GM19372 (cell line): ENCODE measurements around the gene MYCN.
"Not testable (repeated sequence)": the region's sequence is repeated elsewhere in the genome, so short reads cannot be mapped to it uniquely, and the experiment has no call there.

ENCODE experiments used
- ATAC-seq: cut with Tn5 transposase; IDR thresholded peaks from one replicate; pipeline ENCODE4 v1.9.1; 2021; ENCODE audit warnings: mild to moderate bottlenecking, low read depth, moderate library complexity; ENCODE audit not compliant: unreplicated experiment

Gene MYCN

GRCh38 chr2:15939854-15940660, at the start of gene MYCN:
Gene MYCN, plus strand, starts transcription at chr2:15940550. Its CDS starts 1,515 bp downstream, at chr2:15942065.
- ATAC-seq = peak; percentile 37

GRCh38 chr2:15890936-15891905, 49.1 kb upstream of the MYCN start:
- ATAC-seq = no peak

DNA sequence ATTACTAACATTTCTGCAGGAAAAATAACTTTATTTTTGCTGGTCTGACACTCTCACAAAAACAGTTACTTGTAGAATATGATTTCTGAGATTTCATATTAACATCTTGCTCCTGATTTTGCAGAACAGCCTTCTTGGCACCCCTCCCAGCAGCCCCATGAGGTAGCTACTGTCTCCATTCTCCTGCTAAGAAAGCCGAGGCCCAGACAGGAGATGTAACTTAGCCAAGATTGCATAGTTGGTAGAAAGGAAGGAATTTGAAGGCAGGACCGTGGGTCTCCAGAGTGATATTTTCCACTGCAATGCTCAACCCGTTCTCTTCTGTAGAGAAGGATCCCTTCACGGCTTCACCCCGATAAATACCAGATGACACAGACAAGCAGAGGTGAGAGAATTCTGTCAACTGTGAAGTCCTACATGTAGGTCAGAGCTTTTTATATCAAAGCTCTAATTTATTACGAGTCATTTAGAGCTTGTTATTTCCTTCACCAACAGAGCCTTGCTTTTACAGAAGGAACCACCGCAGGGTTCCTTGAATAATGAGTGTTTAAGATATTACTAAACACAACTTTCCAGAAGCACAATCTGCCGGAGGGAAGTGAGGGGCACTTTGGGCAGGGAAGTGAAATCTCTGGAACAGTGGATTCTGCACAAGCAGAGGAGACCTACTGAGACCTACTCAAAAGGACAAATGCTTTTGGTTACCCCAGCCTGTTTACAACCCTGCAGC, 48.0 kb upstream of the MYCN start:
- ATAC-seq = no peak

GRCh38 chr2:15893085-15893484, 47.3 kb upstream of the MYCN start:
- no peak for ATAC-seq

DNA sequence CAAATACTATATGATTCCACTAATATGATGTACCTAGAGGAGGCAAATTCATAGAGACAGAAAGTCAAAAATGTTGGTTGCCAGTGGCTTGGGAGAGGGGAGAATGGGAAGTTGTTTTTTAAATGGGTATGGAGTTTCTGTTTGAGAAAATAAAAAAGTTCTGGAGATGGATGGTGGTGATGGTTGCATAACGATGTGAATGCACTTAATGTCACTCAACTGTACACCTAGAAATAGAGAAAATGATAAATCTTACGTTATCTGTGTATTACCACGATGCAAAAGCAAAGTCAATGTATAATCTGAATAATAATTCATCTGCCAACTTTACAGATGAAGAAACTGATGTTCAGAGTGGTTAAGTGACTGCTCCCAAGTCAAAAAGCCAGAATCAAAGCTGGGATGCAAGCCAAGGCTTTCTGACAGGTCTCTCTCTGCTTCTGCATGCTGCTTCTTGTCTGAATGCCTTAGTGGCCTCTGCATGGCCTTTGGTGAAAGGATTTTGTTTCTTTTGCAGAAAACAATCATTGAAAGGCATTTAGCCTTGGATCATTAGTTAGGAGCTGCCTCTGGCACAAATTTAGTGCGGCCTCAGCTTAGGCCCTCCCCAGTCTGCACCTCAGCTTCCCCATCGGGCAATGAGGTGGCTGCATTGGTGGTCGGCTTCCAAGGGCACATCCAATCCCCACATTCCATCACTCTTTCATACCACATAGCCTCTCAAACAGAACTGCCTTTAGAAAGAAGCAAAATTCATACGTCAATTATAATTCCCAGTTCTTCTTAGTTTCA, 46.5 kb upstream of the MYCN start:
- ATAC-seq = no peak

GRCh38 chr2:15894481-15895144, 45.7 kb upstream of the MYCN start:
- no peak for ATAC-seq

GRCh38 chr2:15895615-15896469, 44.5 kb upstream of the MYCN start:
- no peak for ATAC-seq

DNA sequence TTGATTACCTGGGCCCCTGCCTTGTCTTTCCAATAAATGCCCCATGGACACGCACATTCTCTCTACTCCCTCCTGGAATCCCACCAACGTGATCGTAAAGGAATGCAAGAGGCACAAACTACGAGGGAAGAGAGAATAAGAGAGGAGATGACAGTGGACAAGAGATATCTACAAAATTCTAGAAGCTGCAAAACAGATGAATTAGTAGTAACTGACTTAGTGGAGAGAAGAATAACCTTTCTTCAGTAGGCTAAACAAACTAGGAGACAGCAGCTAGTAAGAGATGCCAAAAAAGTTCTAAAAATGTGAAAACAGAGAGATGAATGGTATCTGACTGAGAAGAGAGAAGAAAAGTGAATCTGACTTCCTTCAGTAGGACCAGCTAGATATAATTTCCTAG, 43.5 kb upstream of the MYCN start:
- ATAC-seq = no peak

GRCh38 chr2:15897431-15898098, 42.8 kb upstream of the MYCN start:
- ATAC-seq = no peak

DNA sequence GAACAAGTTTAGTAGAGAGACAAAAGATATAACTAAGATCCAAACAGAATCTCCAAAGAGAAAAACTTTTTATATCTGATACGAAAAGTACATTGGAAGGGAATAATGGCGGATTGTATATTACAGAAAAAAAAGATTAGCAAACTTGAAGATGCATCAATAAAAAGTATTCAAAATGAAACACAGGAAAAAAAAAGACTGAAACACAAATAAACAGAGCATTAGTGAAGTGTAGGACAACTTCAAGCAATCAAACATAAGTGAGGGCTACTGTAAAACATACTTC, 41.1 kb upstream of the MYCN start:
- no peak for ATAC-seq

DNA sequence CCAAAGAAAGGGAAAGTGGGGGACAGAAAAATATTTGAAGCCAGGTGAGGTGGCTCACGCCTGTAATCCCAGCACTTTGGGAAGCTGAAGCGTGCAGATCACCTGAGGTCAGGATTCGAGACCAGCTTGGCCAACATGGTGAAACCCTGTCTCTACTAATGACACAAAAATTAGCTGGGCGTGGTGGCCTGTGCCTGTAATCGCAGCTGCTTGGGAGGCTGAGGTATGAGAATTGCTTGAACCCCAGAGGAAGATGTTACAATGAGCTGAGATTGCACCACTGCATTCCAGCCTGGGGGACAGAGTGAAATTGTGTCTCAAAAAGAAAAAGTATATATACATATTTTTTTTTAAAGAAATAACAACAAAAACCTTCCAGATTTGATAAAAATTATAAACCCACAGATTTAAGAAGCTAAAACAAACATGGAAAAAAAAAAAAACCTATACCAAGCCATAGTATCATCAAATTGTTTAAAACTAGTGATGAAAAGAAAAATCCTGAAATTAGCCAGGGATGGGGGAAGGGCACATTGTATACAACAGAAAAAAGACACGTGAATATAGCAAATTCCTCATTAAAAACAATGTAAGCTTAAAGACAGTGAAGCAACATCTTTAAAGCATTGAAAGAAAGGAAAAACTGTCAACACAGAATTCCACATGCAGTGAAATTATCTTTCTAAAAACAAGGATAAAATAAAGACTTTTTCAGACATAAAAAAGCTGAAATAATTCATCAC, 40.4 kb upstream of the MYCN start:
- no peak for ATAC-seq

DNA sequence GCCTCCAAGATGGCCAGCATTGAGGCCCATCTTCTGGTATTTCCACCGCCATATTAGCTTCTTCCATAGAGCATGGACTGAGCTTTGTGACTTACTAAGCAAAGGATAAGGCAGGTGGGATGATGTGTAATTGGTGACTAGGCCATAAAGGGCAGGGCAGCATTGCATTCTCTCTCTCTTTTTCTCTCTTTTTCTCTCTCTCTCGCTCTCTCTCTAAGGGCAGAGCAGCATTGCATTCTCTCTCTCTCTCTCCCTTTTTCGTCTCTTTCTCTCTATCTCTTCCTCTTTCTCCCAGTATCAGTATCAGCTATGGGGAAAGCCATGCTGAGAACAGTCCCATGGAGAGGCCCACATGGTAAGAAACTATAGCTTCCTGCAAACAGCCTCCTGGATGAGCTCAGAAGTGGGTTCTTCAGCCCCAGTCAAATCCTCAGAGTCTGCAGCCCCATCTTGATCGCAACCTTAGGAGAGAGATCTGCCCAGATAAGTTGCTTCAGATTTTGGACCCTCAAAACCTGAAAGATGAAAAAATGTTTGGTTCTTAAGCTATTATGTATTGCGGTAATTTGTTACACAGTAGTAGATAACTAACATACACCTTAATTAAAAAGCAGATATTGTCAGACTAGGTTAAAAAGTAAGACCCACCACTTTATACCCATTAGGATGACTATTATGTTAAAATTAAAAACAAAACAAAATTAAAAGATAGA, 39.1 kb upstream of the MYCN start:
- ATAC-seq = no peak

DNA sequence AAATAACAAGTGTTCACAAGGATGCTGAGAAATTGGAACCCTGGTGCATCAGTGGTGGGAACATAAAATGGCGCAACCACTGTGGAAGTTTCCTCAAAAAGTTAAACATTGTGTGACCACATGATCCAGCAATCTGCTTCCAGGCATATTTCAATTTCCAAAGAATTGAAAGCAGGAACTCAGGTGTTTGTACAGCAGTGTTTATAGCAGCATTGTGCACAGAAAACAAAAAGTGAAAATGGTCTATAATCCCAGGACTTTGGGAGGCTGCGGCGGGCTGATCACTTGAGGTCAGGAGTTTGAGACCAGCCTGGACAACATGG, 38.6 kb upstream of the MYCN start:
- no peak for ATAC-seq

DNA sequence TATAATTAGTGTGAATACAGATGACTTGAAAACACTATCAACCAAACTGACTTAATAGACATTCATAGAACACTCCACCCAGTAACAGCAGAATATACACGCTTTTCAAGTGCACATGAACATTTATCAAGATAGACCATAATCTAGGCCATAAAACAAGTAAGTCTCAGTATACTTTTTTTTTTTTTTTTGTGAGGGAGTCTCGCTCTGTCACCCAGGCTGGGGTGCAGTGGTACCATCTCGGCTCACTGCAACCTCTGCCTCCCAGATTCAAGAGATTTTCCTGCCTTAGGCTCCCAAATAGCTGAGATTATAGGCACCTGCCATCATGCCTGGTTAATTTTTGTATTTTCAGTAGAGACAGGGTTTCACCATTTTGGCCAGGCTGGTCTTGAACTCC, 36.4 kb upstream of the MYCN start:
- ATAC-seq = not testable (repeated sequence)

DNA sequence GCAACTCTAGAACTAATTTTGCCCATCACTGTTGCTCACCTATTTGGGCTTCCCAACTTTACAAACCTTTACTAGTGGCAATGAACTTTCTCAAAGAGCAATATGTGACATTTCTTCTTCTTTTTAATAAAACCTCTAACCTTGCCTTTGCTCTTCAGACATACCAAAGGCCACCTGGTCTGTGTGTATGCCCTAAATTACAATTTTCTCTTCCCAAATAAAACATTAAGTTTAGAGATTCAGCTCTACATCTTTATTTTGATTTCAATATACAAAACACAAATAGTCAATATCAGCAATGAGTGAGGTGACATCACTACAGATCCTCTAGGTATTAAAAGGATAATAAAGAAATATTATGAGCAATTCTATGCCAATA, 35.1 kb upstream of the MYCN start:
- ATAC-seq = no peak

DNA sequence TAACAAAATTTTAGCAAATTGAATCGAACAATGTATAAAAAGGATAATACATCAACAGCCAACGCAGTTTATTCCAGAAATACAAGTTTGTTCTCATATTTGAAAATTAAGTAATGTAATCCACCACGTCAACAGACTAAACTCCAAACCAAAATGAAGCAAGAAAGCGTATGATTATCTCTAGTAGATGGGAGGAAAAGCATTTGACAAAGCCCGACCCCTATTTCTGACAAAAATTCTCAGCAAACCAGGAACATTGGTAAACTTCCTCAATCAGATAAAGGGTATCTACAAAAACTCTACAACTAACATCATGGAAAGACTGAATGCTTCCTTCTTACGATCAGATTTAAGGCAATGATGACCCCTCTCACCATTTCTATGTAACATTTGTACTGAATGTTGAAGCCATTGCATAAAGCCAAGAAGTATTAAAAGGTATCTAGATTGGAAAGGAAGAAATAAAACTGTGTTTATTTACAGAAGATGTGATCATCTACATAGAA, 34.3 kb upstream of the MYCN start:
- no peak for ATAC-seq

DNA sequence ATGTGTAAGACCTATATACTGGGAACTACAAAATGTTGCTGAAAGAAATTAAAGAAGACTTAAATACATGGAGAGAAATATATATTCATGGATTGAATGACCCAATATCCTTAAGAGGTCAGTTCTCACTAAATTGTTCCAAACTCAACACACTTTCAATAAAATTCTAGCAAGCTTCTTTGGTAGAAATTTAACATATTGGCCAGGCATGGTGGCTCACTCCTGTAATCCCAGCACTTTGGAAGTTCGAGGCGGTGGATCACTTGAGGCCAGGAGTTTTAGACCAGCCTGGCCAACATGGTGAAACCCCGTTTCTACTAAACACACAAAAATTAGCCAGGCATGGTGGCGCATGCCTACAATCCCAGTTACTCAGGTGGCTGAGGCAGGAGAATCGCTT, 33.6 kb upstream of the MYCN start:
- ATAC-seq = no peak
